ENCODE measurements around the gene PRKD2.
"Not testable (repeated sequence)": the region's sequence is repeated elsewhere in the genome, so short reads cannot be mapped to it uniquely, and the experiment has no call there.

The PRKD2 gene

DNA sequence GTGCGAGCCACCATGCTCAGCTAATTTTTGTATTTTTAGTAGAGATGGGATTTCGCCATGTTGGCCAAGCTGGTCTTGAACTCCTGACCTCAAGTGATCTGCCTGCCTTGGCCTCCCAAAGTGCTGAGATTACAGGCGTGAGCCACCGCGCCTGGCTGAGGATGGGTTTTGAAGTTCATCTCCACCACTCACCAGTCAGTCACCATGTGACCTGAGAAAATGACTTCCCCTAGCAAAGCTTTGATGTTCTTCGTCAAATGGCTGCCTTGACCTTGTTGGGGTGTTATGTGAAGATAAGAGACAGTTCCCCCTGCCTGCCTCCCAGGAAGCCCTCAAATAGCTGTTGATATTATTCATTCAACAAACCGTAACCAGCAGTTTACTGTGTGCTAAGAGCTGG is 87.9 kb downstream of the PRKD2 start:
- DNase-seq: not testable (repeated sequence)

DNA sequence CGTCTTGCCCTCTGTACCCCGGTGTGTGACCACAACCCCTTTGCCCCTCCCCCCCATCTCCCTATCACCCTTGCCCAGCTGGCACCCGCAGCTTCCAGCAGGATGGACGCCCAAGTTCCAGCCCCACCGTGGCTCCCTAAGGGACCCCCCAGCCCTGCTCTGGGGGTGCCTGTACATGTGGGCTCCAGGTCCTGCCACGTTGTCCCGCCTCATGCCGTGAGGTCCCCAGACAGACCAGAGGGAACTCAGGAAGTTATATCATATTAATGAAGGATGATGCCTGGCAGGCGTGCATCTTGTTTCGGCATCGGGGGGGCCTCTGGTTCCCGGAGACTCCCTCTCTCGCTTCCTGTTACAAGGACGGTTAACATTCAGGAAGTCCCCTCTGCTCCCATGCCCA is 90.5 kb downstream of the PRKD2 start:
- DNase-seq: no peak

DNA sequence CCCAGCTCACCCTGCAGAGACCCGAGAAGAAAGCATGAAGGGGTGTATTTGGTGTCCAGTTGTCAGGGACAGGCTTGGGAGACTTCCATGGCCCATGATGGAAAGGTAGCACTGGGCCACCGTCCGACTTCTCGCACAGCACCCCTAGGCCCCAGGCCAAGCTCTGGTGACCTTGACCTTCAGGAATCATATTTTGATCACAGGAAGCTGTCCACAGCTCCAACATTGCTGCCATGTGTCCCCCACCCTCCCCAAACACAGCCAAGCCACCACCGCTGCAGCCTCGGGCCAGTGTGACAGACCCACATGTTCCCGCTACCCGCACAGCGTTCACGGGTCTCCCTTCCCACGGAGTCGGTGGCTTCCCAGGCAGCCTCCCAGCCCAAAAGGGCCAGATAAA is 91.2 kb downstream of the PRKD2 start:
- no peak for DNase-seq

DNA sequence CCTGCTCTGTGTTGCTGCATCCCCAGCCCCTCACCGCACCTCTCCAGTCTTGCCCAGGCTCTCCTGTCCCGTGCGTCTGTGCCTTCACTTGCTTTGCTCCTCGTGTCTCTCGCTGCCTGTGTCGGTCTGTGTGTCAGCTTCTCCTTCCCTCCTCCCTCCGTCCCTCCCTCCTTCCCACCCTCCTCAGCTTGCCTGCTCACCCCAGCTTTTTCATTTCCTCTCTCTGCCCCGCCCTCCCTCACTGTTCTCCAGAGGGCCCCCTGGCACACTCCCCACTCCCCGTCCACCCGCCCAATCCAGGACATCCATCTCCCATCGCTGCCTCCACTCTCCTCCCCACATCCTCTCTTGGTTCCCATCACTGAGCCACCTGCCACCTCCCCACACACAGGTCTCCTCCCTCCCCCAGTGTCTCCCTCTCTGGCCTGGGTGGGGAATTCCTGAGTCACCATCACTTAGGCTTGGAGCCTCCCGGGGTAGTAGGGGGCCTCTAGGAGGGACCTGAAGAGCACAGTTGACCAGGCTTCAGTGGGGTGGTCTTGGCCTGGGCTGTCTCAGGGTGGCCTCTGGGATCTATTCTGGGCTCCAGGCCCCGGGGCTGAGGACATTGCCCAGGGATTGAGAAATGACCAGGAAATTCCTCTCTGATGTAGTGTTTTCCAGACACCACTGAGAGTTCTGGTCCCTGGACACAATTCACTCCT is 91.8 kb downstream of the PRKD2 start, which contains the start of gene PTGIR:
PTGIR (minus strand) TSS at position 132 of the 704 bp plus-strand sequence. CDS start 864 bp downstream, outside the sequence.
- no peak for DNase-seq
